ENCODE results near the gene SRSF7. TPM values are rescaled to one million over a fixed set of nuclear protein-coding genes. Genes with fewer than 3 reads are reported as not detected.

SRSF7 gene
- total and polyA plus RNA-seq, 2 donors (not counting 1 experiment from before 2014, with no cell fraction given), result 283 to 505 TPM

GRCh38 chr2:38754506-38754905 is 3.3 kb upstream of the SRSF7 start:
- peaks cover 28% of the 10 kb centered on the region for H3K79me2 ChIP-seq (ENCODE audit: control insufficient read depth, insufficient read depth, low read length)
- H2AFZ ChIP-seq (ENCODE audit: insufficient read depth, low read depth, low read length, poor library complexity, severe bottlenecking), result peak overlapping the region; percentile 65
- Mint-ChIP-seq H3K4me3 (peak overlapping the region; percentile 79), H3K27me3 (no peaks in the 10 kb centered on the region), H3K9me3 (ENCODE audit: insufficient read depth) (no peaks in the 10 kb centered on the region), H3K4me1 (peaks cover 24% of the 10 kb centered on the region), H3K27ac (no peak overlapping the region)
- H3K36me3 ChIP-seq (replicated peaks in 1 of 2; ENCODE audit: control extremely low read depth in 1 of 2, control insufficient read depth in 1 of 2, extremely low read depth in 1 of 2, insufficient read depth in 2 of 2, low read length in 1 of 2), result peaks cover 2 to 5% of the 10 kb centered on the region in 2 experiments
- DNase-seq (no peak), ATAC-seq (ENCODE audit: low read depth) (no peak)
- peak overlapping the region; percentile 60 for H3K9ac ChIP-seq (ENCODE audit: low read length)
- H3K4me1 ChIP-seq (ENCODE audit: control insufficient read depth in 2 of 2, insufficient read depth in 2 of 2, low read length in 2 of 2), result peaks cover 17 to 24% of the 10 kb centered on the region in 2 donors
- H3K9me3 ChIP-seq (ENCODE audit: control extremely low read depth in 1 of 3, control insufficient read depth in 2 of 3, insufficient read depth in 1 of 3, low read length in 2 of 3), result no peaks in the 10 kb centered on the region
- H3K27ac ChIP-seq (ENCODE audit: low read length in 2 of 2), result peak overlapping the region in 1 of 2 donors; percentile 48
- peaks cover 7% of the 10 kb centered on the region for H4K20me1 ChIP-seq (ENCODE audit: control insufficient read depth, insufficient read depth, low read length, poor library complexity, severe bottlenecking)
- H3K4me2 ChIP-seq (replicated peaks; ENCODE audit: low read depth, low read length, poor library complexity, severe bottlenecking), result peak overlapping the region; percentile 69
- no peaks in the 10 kb centered on the region for H3K27me3 ChIP-seq (replicated peaks in 1 of 4; ENCODE audit: control extremely low read depth in 1 of 4, control insufficient read depth in 3 of 4, insufficient read depth in 4 of 4, low read length in 3 of 4)
- CTCF ChIA-PET, result interaction anchor here (0.5 to 1.0 kb wide), 2 partner anchors 25 to 218 kb away, joined by 3 to 5 read pairs; no protein-coding TSS in a partner anchor
- intact Hi-C loops (cut with micrococcal nuclease), result loop anchor here (5.0 kb wide), 1 partner anchor 87 kb away; the partner anchor contains the start of gene GALM
- H3K4me3 ChIP-seq (ENCODE audit: control extremely low read depth in 1 of 5, extremely low read depth in 1 of 5, insufficient read depth in 1 of 5, low read depth in 2 of 5, low read length in 4 of 5), result peak overlapping the region; percentile 7 to 61 (median 46)
- no CpG with 5 or more reads among the region's 3 CpGs for WGBS (ENCODE audit: insufficient coverage)
- no peak for TF ChIP-seq CTCF (IDR thresholded peaks at IDR 0.05)
- no peak for TF ChIP-seq EZH2 (IDR thresholded peaks at IDR 0.05; ENCODE audit: borderline replicate concordance, insufficient read depth, low read depth, low read length, poor library complexity, severe bottlenecking)
- POLR2A ChIA-PET, result interaction anchor here (0.7 kb wide), 2 partner anchors 172 to 297 kb away, joined by 3 to 4 read pairs; no protein-coding TSS in a partner anchor

- Histone ChIP-seq H3K4me1 (ENCODE audit: control insufficient read depth in 2 of 2, insufficient read depth in 2 of 2, low read length in 2 of 2) (peaks cover 20 to 29% of the 10 kb centered on the region in 2 donors), H3K36me3 (replicated peaks in 1 of 2; ENCODE audit: control extremely low read depth in 1 of 2, control insufficient read depth in 1 of 2, extremely low read depth in 1 of 2, insufficient read depth in 2 of 2, low read length in 1 of 2) (peaks cover 3 to 9% of the 10 kb centered on the region in 2 experiments), H3K9me3 (ENCODE audit: control extremely low read depth in 1 of 3, control insufficient read depth in 2 of 3, insufficient read depth in 1 of 3, low read length in 2 of 3) (no peaks in the 10 kb centered on the region), H2AFZ (ENCODE audit: insufficient read depth, low read depth, low read length, poor library complexity, severe bottlenecking) (peak overlapping the region; percentile 65), H3K9ac (ENCODE audit: low read length) (no peak overlapping the region), H3K4me2 (replicated peaks; ENCODE audit: low read depth, low read length, poor library complexity, severe bottlenecking) (peak overlapping the region; percentile 69), H3K4me3 (ENCODE audit: control extremely low read depth in 1 of 5, extremely low read depth in 1 of 5, insufficient read depth in 1 of 5, low read depth in 2 of 5, low read length in 4 of 5) (peak overlapping the region in 2 of 5 experiments; percentile 44 to 61), H3K27me3 (replicated peaks in 1 of 4; ENCODE audit: control extremely low read depth in 1 of 4, control insufficient read depth in 3 of 4, insufficient read depth in 4 of 4, low read length in 3 of 4) (no peaks in the 10 kb centered on the region), H3K27ac (ENCODE audit: low read length in 2 of 2) (no peak overlapping the region), H3K79me2 (ENCODE audit: control insufficient read depth, insufficient read depth, low read length) (peaks cover 33% of the 10 kb centered on the region), H4K20me1 (ENCODE audit: control insufficient read depth, insufficient read depth, low read length, poor library complexity, severe bottlenecking) (peaks cover 11% of the 10 kb centered on the region)
- peaks cover 27% of the 10 kb centered on the region for H3K4me1 Mint-ChIP-seq
- CTCF ChIA-PET, result interaction anchor here (1.0 kb wide), 1 partner anchor 217 kb away, joined by 5 read pairs; no protein-coding TSS in a partner anchor
- ATAC-seq (ENCODE audit: low read depth) (no peak), DNase-seq (no peak)
- no peaks in the 10 kb centered on the region for H3K9me3 Mint-ChIP-seq (ENCODE audit: insufficient read depth)
- POLR2A ChIA-PET, result interaction anchor here (0.7 kb wide), 2 partner anchors 172 to 297 kb away, joined by 3 to 4 read pairs; no protein-coding TSS in a partner anchor
- peak overlapping the region; percentile 41 for H3K4me3 Mint-ChIP-seq
- H3K27me3 Mint-ChIP-seq, result no peaks in the 10 kb centered on the region
- TF ChIP-seq CTCF (IDR thresholded peaks at IDR 0.05) (no peak), EZH2 (IDR thresholded peaks at IDR 0.05; ENCODE audit: borderline replicate concordance, insufficient read depth, low read depth, low read length, poor library complexity, severe bottlenecking) (no peak)
- no peak overlapping the region for H3K27ac Mint-ChIP-seq
- intact Hi-C loops (cut with micrococcal nuclease), result loop anchor here (5.0 kb wide), 1 partner anchor 87 kb away; the partner anchor contains the start of gene GALM
These were observed 2.9 kb upstream of the SRSF7 start for GRCh38 chr2:38754049-38754448.
